WTC11 (cell line): ENCODE results near the gene METTL9. TPM values are rescaled to one million over a fixed set of nuclear protein-coding genes. Genes with fewer than 3 reads are reported as not detected.
"Not testable (repeated sequence)": the region's sequence is repeated elsewhere in the genome, so short reads cannot be mapped to it uniquely, and the experiment has no call there.

Experiments
- ATAC-seq: fragments of 200-7000 bp; cut with Tn5 transposase; 2 replicates; pipeline ENCODE4 v1.10.0; 2021; ENCODE audit warnings: mild to moderate bottlenecking, moderate library complexity
- CTCF ChIA-PET: fragments of 300-600 bp; sonication (Branson Sonifier 250); formaldehyde crosslinking; loops from one replicate; lab custom pipeline; 2021; ENCODE audit warnings: antibody characterized with exemption; lab: Charles Lee
- POLR2A ChIA-PET: fragments of 350-600 bp; sonication (Branson Sonifier 250); formaldehyde crosslinking; loops from one replicate; lab custom pipeline; 2021; ENCODE audit warnings: antibody characterized with exemption; lab: Charles Lee
- DNase-seq: peaks from one replicate; pipeline ENCODE4 v3.0.0; 2021; ENCODE audit warnings: low spot score
- H3K27ac Mint-ChIP-seq: 2 replicates; pipeline ENCODE4 v1.8.0; 2021; ENCODE audit warnings: mixed read lengths
- H3K27me3 Mint-ChIP-seq: 2 replicates; pipeline ENCODE4 v1.8.0; 2021; ENCODE audit warnings: low read depth, mild to moderate bottlenecking, moderate library complexity, mixed read lengths
- H3K36me3 Mint-ChIP-seq: 2 replicates; pipeline ENCODE4 v1.8.0; 2021; ENCODE audit warnings: mixed read lengths
- H3K4me1 Mint-ChIP-seq: 2 replicates; pipeline ENCODE4 v1.8.0; 2022; ENCODE audit warnings: mixed read lengths
- H3K4me3 Mint-ChIP-seq: 2 replicates; pipeline ENCODE4 v1.8.0; 2021; ENCODE audit warnings: mild to moderate bottlenecking, moderate library complexity, mixed read lengths
- H3K9me3 Mint-ChIP-seq: 2 replicates; pipeline ENCODE4 v1.8.0; 2021; ENCODE audit warnings: mixed read lengths
- EMX1 ChIP-seq: fragments of 250-450 bp; sonication (Bioruptor Pico); IDR thresholded peaks from 2 replicates; pipeline ENCODE4 v1.8.0; 2021; ENCODE audit warnings: mild to moderate bottlenecking
- FOXJ3 ChIP-seq: sonication (generic); formaldehyde crosslinking; IDR thresholded peaks from 2 replicates; pipeline ENCODE4 v1.9.0; 2021; ENCODE audit warnings: missing genetic modification reagents, mild to moderate bottlenecking, borderline replicate concordance
- GTF2I ChIP-seq: fragments of 250-450 bp; sonication (Bioruptor Pico); conservative IDR thresholded peaks from 2 replicates; pipeline ENCODE4 v1.4.0; 2021; ENCODE audit warnings: mild to moderate bottlenecking
- IRF2 ChIP-seq: sonication (generic); formaldehyde crosslinking; IDR thresholded peaks from 2 replicates; pipeline ENCODE4 v1.8.0; 2022; ENCODE audit warnings: low read depth, missing genetic modification reagents, borderline replicate concordance
- OVOL2 ChIP-seq: fragments of 250-450 bp; sonication (Bioruptor Pico); IDR thresholded peaks from 2 replicates; pipeline ENCODE4 v1.9.0; 2021; ENCODE audit warnings: mild to moderate bottlenecking, borderline replicate concordance
- SMAD4 ChIP-seq: sonication (generic); formaldehyde crosslinking; IDR thresholded peaks from 2 replicates; pipeline ENCODE4 v1.8.0; 2022; ENCODE audit warnings: mild to moderate bottlenecking, missing genetic modification reagents
- SP1 ChIP-seq: sonication (generic); formaldehyde crosslinking; conservative IDR thresholded peaks from 2 replicates; pipeline ENCODE4 v1.8.1; 2022; ENCODE audit warnings: missing genetic modification reagents
- ZNF121 ChIP-seq: sonication (generic); formaldehyde crosslinking; IDR thresholded peaks from 2 replicates; pipeline ENCODE4 v1.8.0; 2023; ENCODE audit warnings: missing genetic modification reagents
- ZNF138 ChIP-seq: sonication (generic); formaldehyde crosslinking; conservative IDR thresholded peaks from 2 replicates; pipeline ENCODE4 v1.8.1; 2022; ENCODE audit warnings: mild to moderate bottlenecking, moderate library complexity, missing genetic modification reagents
- ZNF396 ChIP-seq: fragments of 250-450 bp; sonication (Bioruptor Pico); IDR thresholded peaks from 2 replicates; pipeline ENCODE4 v1.8.0; 2021; ENCODE audit warnings: mild to moderate bottlenecking, moderate library complexity, borderline replicate concordance
- ZNF416 ChIP-seq: fragments of 250-450 bp; sonication (Bioruptor Pico); IDR thresholded peaks from 2 replicates; pipeline ENCODE4 v1.9.0; 2021; ENCODE audit warnings: mild to moderate bottlenecking, inconsistent platforms
- ZNF671 ChIP-seq: fragments of 250-450 bp; sonication (Bioruptor Pico); IDR thresholded peaks from 2 replicates; pipeline ENCODE4 v1.8.0; 2021; ENCODE audit warnings: mild to moderate bottlenecking
- total RNA-seq: library from RNA; stranded (reverse); gene quantifications from 3 replicates; pipeline ENCODE4 v1.2.3, GENCODE V29; 2021
- TF ChIP-seq, protein P1 (sequence below): fragments of 250-450 bp; sonication (Bioruptor Pico); IDR thresholded peaks from 2 replicates; pipeline ENCODE4 v1.9.0; 2021; ENCODE audit warnings: mild to moderate bottlenecking, borderline replicate concordance
- TF ChIP-seq, protein P2 (sequence below): sonication (generic); formaldehyde crosslinking; IDR thresholded peaks from 2 replicates; pipeline ENCODE4 v1.8.0; 2022; ENCODE audit warnings: missing genetic modification reagents
- TF ChIP-seq, protein P3 (sequence below): fragments of 250-450 bp; sonication (Bioruptor Pico); conservative IDR thresholded peaks from 2 replicates; pipeline ENCODE4 v1.9.0; 2021; ENCODE audit warnings: mild to moderate bottlenecking
- TF ChIP-seq, protein P4 (sequence below): sonication (generic); formaldehyde crosslinking; IDR thresholded peaks from 2 replicates; pipeline ENCODE4 v1.8.1; 2022; ENCODE audit warnings: low read depth, missing genetic modification reagents, borderline replicate concordance
- TF ChIP-seq, protein P5 (sequence below): sonication (generic); formaldehyde crosslinking; IDR thresholded peaks from 2 replicates; pipeline ENCODE4 v1.8.1; 2023; ENCODE audit warnings: mild to moderate bottlenecking, missing genetic modification reagents, moderate library complexity
- TF ChIP-seq, protein P6 (sequence below): sonication (generic); formaldehyde crosslinking; IDR thresholded peaks from 2 replicates; pipeline ENCODE4 v1.8.1; 2023; ENCODE audit warnings: mild to moderate bottlenecking, moderate library complexity, missing genetic modification reagents

Gene METTL9
- total RNA-seq, 1 experiment from 2014 or later, result 94.6 TPM

DNA sequence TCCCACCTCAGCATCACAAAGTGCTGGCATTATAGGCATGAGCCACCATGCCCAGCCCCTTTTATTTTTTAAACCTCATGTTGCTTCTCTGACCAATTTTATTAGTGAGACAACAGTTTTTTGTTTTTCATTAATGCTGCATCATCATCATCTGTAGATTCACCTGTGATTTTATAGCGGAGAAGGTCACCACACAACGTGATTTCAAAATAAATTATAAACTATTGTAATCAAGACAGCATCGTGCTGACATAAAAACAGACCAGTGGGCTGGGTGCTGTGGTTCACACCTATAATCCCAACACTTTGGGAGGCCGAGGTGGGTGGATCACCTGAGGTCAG lies 28.7 kb upstream of the METTL9 start:
- H3K27me3 Mint-ChIP-seq, result no peaks in the 10 kb centered on the region
- H3K9me3 Mint-ChIP-seq, result no peaks in the 10 kb centered on the region
- no peaks in the 10 kb centered on the region for H3K36me3 Mint-ChIP-seq
- POLR2A ChIA-PET, result no interaction called here
- no peak overlapping the region for H3K4me3 Mint-ChIP-seq
- CTCF ChIA-PET, result no interaction called here
- H3K4me1 Mint-ChIP-seq, result no peaks in the 10 kb centered on the region
- DNase-seq, result no peak
- ATAC-seq, result no peak
- TF ChIP-seq GTF2I (CRISPR knock-in tag) (no peak), SMAD4 (CRISPR knock-in tag) (no peak)
- no peak overlapping the region for H3K27ac Mint-ChIP-seq

DNA sequence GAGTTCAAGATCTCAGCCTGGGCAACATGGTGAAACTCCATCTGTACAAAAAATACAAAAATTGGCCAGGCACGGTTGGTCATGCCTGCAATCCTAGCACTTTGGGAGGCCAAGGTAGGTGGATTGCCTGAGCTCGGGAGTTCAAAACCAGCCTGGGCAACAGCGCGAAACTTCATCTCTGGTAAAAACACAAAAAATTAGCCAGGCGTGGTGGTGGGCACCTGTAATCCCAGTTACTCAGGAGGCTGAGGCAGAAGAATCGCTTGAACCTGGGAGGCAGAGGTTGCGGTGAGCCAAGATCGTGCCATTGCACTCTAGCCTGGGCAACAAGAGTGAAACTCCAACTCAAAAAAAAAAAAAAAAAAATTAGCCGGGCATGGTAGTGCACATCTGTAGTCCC lies 25.9 kb upstream of the METTL9 start:
- POLR2A ChIA-PET, H3K36me3 Mint-ChIP-seq, H3K4me3 Mint-ChIP-seq, H3K27ac Mint-ChIP-seq, DNase-seq, H3K9me3 Mint-ChIP-seq, H3K27me3 Mint-ChIP-seq, H3K4me1 Mint-ChIP-seq, CTCF ChIA-PET, ATAC-seq: not testable (repeated sequence)

DNA sequence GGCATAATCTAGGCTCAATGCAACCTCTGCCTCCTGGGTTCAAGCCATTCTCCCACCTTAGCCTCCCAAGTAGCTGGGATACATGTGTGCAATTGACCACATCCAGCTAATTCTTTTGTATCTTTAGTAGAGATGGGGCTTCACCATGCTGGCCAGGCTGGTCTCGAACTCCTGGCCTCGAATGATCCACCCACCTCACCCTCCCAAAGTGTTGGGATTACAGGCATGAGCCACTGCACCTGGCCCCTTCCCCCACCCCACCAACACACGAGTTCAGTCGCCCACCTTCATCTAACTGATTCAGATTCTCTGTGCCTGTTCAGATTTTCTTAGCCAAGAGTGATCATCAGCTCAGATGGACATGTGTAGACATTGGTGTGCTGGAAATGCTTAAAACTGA lies 25.0 kb upstream of the METTL9 start:
- no peak overlapping the region for H3K27ac Mint-ChIP-seq
- no peaks in the 10 kb centered on the region for H3K36me3 Mint-ChIP-seq
- peaks cover 4% of the 10 kb centered on the region for H3K9me3 Mint-ChIP-seq
- ATAC-seq (no peak), DNase-seq (no peak)
- no peaks in the 10 kb centered on the region for H3K4me1 Mint-ChIP-seq
- CTCF ChIA-PET, result no interaction called here
- no peaks in the 10 kb centered on the region for H3K27me3 Mint-ChIP-seq
- POLR2A ChIA-PET, result no interaction called here
- H3K4me3 Mint-ChIP-seq, result no peak overlapping the region
- TF ChIP-seq, protein P1, sequence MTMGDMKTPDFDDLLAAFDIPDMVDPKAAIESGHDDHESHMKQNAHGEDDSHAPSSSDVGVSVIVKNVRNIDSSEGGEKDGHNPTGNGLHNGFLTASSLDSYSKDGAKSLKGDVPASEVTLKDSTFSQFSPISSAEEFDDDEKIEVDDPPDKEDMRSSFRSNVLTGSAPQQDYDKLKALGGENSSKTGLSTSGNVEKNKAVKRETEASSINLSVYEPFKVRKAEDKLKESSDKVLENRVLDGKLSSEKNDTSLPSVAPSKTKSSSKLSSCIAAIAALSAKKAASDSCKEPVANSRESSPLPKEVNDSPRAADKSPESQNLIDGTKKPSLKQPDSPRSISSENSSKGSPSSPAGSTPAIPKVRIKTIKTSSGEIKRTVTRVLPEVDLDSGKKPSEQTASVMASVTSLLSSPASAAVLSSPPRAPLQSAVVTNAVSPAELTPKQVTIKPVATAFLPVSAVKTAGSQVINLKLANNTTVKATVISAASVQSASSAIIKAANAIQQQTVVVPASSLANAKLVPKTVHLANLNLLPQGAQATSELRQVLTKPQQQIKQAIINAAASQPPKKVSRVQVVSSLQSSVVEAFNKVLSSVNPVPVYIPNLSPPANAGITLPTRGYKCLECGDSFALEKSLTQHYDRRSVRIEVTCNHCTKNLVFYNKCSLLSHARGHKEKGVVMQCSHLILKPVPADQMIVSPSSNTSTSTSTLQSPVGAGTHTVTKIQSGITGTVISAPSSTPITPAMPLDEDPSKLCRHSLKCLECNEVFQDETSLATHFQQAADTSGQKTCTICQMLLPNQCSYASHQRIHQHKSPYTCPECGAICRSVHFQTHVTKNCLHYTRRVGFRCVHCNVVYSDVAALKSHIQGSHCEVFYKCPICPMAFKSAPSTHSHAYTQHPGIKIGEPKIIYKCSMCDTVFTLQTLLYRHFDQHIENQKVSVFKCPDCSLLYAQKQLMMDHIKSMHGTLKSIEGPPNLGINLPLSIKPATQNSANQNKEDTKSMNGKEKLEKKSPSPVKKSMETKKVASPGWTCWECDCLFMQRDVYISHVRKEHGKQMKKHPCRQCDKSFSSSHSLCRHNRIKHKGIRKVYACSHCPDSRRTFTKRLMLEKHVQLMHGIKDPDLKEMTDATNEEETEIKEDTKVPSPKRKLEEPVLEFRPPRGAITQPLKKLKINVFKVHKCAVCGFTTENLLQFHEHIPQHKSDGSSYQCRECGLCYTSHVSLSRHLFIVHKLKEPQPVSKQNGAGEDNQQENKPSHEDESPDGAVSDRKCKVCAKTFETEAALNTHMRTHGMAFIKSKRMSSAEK (CRISPR knock-in tag), result no peak
- TF ChIP-seq EMX1 (CRISPR knock-in tag) (no peak), IRF2 (CRISPR knock-in tag) (no peak), ZNF121 (CRISPR knock-in tag) (no peak), ZNF671 (CRISPR knock-in tag) (no peak), SP1 (CRISPR knock-in tag) (no peak), ZNF396 (CRISPR knock-in tag) (no peak), ZNF138 (CRISPR knock-in tag) (no peak), ZNF416 (no peak), FOXJ3 (CRISPR knock-in tag) (no peak), OVOL2 (CRISPR knock-in tag) (no peak)
- TF ChIP-seq, protein P2, sequence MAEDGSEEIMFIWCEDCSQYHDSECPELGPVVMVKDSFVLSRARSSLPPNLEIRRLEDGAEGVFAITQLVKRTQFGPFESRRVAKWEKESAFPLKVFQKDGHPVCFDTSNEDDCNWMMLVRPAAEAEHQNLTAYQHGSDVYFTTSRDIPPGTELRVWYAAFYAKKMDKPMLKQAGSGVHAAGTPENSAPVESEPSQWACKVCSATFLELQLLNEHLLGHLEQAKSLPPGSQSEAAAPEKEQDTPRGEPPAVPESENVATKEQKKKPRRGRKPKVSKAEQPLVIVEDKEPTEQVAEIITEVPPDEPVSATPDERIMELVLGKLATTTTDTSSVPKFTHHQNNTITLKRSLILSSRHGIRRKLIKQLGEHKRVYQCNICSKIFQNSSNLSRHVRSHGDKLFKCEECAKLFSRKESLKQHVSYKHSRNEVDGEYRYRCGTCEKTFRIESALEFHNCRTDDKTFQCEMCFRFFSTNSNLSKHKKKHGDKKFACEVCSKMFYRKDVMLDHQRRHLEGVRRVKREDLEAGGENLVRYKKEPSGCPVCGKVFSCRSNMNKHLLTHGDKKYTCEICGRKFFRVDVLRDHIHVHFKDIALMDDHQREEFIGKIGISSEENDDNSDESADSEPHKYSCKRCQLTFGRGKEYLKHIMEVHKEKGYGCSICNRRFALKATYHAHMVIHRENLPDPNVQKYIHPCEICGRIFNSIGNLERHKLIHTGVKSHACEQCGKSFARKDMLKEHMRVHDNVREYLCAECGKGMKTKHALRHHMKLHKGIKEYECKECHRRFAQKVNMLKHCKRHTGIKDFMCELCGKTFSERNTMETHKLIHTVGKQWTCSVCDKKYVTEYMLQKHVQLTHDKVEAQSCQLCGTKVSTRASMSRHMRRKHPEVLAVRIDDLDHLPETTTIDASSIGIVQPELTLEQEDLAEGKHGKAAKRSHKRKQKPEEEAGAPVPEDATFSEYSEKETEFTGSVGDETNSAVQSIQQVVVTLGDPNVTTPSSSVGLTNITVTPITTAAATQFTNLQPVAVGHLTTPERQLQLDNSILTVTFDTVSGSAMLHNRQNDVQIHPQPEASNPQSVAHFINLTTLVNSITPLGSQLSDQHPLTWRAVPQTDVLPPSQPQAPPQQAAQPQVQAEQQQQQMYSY (CRISPR knock-in tag), result no peak
- TF ChIP-seq, protein P3, sequence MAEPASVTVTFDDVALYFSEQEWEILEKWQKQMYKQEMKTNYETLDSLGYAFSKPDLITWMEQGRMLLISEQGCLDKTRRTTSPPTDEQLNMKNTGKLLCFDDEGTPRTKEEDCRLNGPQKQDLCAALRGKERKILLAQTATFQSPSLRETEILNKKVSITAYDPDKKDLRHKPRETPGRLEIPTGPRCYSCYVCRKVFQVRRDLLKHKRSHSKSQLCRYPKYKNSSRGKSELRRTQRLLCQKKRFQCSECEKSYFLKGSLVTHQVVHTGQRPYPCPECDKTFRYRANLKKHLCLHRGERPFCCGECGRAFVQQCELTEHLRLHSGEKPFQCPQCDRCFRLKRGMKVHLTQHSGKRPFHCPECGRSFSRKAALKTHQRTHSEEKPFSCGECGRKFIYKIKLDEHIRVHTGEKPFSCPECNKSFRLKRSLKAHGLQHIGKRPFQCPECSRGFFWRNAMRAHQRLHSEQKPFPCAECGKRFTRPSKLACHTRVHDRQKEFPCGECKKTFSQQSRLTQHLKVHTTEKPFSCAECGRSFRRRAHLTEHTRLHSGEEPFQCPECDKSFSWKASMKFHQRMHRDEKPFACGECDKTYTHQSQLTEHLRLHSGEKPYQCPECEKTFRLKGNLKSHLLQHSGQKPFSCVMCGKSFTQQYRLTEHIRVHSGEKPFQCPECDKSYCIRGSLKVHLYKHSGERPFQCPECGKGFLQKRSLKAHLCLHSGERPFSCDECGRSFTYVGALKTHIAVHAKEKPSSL (CRISPR knock-in tag), result no peak
- TF ChIP-seq, protein P4, sequence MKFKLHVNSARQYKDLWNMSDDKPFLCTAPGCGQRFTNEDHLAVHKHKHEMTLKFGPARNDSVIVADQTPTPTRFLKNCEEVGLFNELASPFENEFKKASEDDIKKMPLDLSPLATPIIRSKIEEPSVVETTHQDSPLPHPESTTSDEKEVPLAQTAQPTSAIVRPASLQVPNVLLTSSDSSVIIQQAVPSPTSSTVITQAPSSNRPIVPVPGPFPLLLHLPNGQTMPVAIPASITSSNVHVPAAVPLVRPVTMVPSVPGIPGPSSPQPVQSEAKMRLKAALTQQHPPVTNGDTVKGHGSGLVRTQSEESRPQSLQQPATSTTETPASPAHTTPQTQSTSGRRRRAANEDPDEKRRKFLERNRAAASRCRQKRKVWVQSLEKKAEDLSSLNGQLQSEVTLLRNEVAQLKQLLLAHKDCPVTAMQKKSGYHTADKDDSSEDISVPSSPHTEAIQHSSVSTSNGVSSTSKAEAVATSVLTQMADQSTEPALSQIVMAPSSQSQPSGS (CRISPR knock-in tag), result no peak
- TF ChIP-seq, protein P5, sequence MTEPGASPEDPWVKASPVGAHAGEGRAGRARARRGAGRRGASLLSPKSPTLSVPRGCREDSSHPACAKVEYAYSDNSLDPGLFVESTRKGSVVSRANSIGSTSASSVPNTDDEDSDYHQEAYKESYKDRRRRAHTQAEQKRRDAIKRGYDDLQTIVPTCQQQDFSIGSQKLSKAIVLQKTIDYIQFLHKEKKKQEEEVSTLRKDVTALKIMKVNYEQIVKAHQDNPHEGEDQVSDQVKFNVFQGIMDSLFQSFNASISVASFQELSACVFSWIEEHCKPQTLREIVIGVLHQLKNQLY, result no peak
- TF ChIP-seq, protein P6, sequence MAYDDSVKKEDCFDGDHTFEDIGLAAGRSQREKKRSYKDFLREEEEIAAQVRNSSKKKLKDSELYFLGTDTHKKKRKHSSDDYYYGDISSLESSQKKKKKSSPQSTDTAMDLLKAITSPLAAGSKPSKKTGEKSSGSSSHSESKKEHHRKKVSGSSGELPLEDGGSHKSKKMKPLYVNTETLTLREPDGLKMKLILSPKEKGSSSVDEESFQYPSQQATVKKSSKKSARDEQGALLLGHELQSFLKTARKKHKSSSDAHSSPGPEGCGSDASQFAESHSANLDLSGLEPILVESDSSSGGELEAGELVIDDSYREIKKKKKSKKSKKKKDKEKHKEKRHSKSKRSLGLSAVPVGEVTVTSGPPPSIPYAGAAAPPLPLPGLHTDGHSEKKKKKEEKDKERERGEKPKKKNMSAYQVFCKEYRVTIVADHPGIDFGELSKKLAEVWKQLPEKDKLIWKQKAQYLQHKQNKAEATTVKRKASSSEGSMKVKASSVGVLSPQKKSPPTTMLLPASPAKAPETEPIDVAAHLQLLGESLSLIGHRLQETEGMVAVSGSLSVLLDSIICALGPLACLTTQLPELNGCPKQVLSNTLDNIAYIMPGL (CRISPR knock-in tag), result no peak
